Aortic smooth muscle cell (primary cell): ENCODE measurements around the gene NOP16. TPM values are rescaled to one million over a fixed set of nuclear protein-coding genes. Genes with fewer than 3 reads are reported as not detected.

Source experiments
- total RNA-seq: library from RNA; depleted of rRNA; stranded (reverse); fragments of >200 nt; gene quantifications from 2 replicates; pipeline ENCODE4 v1.2.3, GENCODE V29; 2014

NOP16 gene
- total RNA-seq: 8.1 and 17.3 TPM in 2 replicates

GRCh38 chr5:176388444-176389134 lies at the start of gene NOP16, which contains the start of gene HIGD2A:
NOP16 (minus strand) TSS chr5:176388598; CDS start chr5:176388539, 59 bp downstream.
HIGD2A (plus strand) TSS chr5:176388751; CDS start chr5:176388820, 69 bp downstream.

GRCh38 chr5:176415952-176416924 lies 27.8 kb upstream of the NOP16 start, which contains the start of gene CLTB:
CLTB (minus strand) TSS chr5:176416539; CDS start chr5:176416363, 176 bp downstream.

GRCh38 chr5:176365351-176366231 lies 22.8 kb downstream of the NOP16 start, which contains the start of gene ARL10:
ARL10 (plus strand) TSS chr5:176365487; CDS start chr5:176365564, 77 bp downstream.

GRCh38 chr5:176361437-176362232 lies 26.8 kb downstream of the NOP16 start, which contains the start of gene KIAA1191:
KIAA1191 (minus strand) TSS chr5:176361764; CDS start chr5:176359508, 2,256 bp downstream.

Other genes with a start within 250 kb of the NOP16 start
- gene SIMC1, start 150.2 kb downstream of the NOP16 start, total RNA-seq: 3.0 and 3.3 TPM in 2 replicates
- gene KIAA1191, start 26.8 kb downstream of the NOP16 start, total RNA-seq: 52.0 and 59.7 TPM in 2 replicates
- 7.5 and 7.9 TPM in 2 replicates for gene ARL10, start 23.1 kb downstream of the NOP16 start, total RNA-seq
- 32.6 and 33.9 TPM in 2 replicates for gene HIGD2A, start 153 bp upstream of the NOP16 start, total RNA-seq
- 155 and 185 TPM in 2 replicates for gene CLTB, start 27.9 kb upstream of the NOP16 start, total RNA-seq
- gene FAF2, start 59.8 kb upstream of the NOP16 start, total RNA-seq: 37.9 and 41.2 TPM in 2 replicates
- 1.2 and 2.0 TPM in 2 replicates for gene RNF44, start 148.8 kb upstream of the NOP16 start, total RNA-seq
- gene CDHR2, start 160.7 kb upstream of the NOP16 start, total RNA-seq: not detected in 2 replicates
- gene GPRIN1, start 221.6 kb upstream of the NOP16 start, total RNA-seq: 2.4 and 3.2 TPM in 2 replicates
- gene SNCB, start 241.9 kb upstream of the NOP16 start, total RNA-seq: 0.12 and 0.13 TPM in 2 replicates
- gene EIF4E1B, start 242.1 kb upstream of the NOP16 start, total RNA-seq: not detected in 2 replicates